Activated CD4-positive, alpha-beta T cell treated with anti-CD3 and anti-CD28 coated beads, Interleukin-2, Interleukin-4, amounts not matched to agents 100 ng/mL and 50 ng/mL, durations not matched to agents 16 hours and 8 hours (primary cell): Measurements from ENCODE around the gene ETV6.

Experiments used
- DNase-seq: peaks from one replicate; pipeline ENCODE4 v3.0.0-alpha.2; 2020; ENCODE audit warnings: low spot score

The ETV6 gene

GRCh38 chr12:11717519-11717961 lies 68.1 kb downstream of the ETV6 start:
- DNase-seq, result no peak

- DNase-seq, result no peak
Measured at GRCh38 chr12:11718105-11718504, 68.6 kb downstream of the ETV6 start.

GRCh38 chr12:11718768-11719253 lies 69.3 kb downstream of the ETV6 start:
- no peak for DNase-seq

- peak; percentile 29 for DNase-seq
Measured at GRCh38 chr12:11719678-11720099, 70.2 kb downstream of the ETV6 start.

- no peak for DNase-seq
Measured at GRCh38 chr12:11722071-11722470, 72.6 kb downstream of the ETV6 start.

- no peak for DNase-seq
Measured at GRCh38 chr12:11722578-11723138, 73.2 kb downstream of the ETV6 start.

- DNase-seq, result no peak
Measured at GRCh38 chr12:11723993-11724392, 74.5 kb downstream of the ETV6 start.

GRCh38 chr12:11724888-11725311 lies 75.4 kb downstream of the ETV6 start:
- no peak for DNase-seq

- no peak for DNase-seq
Measured at GRCh38 chr12:11725686-11726085, 76.2 kb downstream of the ETV6 start.

- no peak for DNase-seq
Measured at GRCh38 chr12:11726659-11727058, 77.2 kb downstream of the ETV6 start.

GRCh38 chr12:11727133-11727664 lies 77.7 kb downstream of the ETV6 start:
- DNase-seq, result no peak

GRCh38 chr12:11728154-11728755 lies 78.8 kb downstream of the ETV6 start:
- no peak for DNase-seq

GRCh38 chr12:11729008-11729407 lies 79.5 kb downstream of the ETV6 start:
- DNase-seq, result no peak

GRCh38 chr12:11729439-11730150 lies 80.1 kb downstream of the ETV6 start:
- no peak for DNase-seq

GRCh38 chr12:11730299-11731041 lies 81.0 kb downstream of the ETV6 start:
- DNase-seq, result no peak

GRCh38 chr12:11731042-11731357 lies 81.5 kb downstream of the ETV6 start:
- DNase-seq, result no peak

GRCh38 chr12:11731455-11731854 lies 82.0 kb downstream of the ETV6 start:
- DNase-seq, result peak; percentile 42

- DNase-seq, result no peak
Measured at GRCh38 chr12:11732023-11732422, 82.5 kb downstream of the ETV6 start.

- DNase-seq, result no peak
Measured at GRCh38 chr12:11732715-11733114, 83.2 kb downstream of the ETV6 start.

- DNase-seq, result no peak
Measured at GRCh38 chr12:11734580-11735180, 85.2 kb downstream of the ETV6 start.

GRCh38 chr12:11738450-11738849 lies 89.0 kb downstream of the ETV6 start:
- DNase-seq, result no peak

GRCh38 chr12:11739980-11740577 lies 90.6 kb downstream of the ETV6 start:
- DNase-seq, result no peak
